ENCODE data around the gene ZNF678.

ZNF678 gene

GRCh38 chr1:227563324-227564201 lies at the start of gene ZNF678:
Gene ZNF678 (plus strand): TSS chr1:227563556. CDS start chr1:227650992, 87,436 bp downstream.
- Histone ChIP-seq H3K36me3 (ENCODE audit: insufficient read depth, low read length) (peaks cover 20% of the 10 kb centered on the region), H3K27ac (peak within 1 kb of the TSS; percentile 96)

GRCh38 chr1:227518876-227519275 lies 44.5 kb upstream of the ZNF678 start:
- TF ChIP-seq EZH2 (IDR thresholded peaks at IDR 0.05) (no peak), FOXP2 (optimal IDR thresholded peaks at IDR 0.05; ENCODE audit: control extremely low read depth, extremely low read length, insufficient read depth) (no peak), POLR2AphosphoS5 (IDR thresholded peaks at IDR 0.05; ENCODE audit: borderline replicate concordance, low read depth, low read length) (no peak)
- Histone ChIP-seq H3K36me3 (ENCODE audit: insufficient read depth, low read length) (no peaks in the 10 kb centered on the region), H3K9ac (ENCODE audit: insufficient read length) (no peak overlapping the region), H3K4me3 (no peak overlapping the region), H3K9me3 (ENCODE audit: low read depth, low read length) (no peaks in the 10 kb centered on the region), H3K27ac (no peak overlapping the region)
- no peak for DNase-seq (ENCODE audit: low read depth, low spot score)

More at GRCh38 chr1:227563324-227564201, at the start of gene ZNF678:
- DNase-seq (ENCODE audit: low read depth, low spot score): peak; percentile 72
- H3K4me3 ChIP-seq: peak within 1 kb of the TSS; percentile 93
- no peak for TF ChIP-seq FOXP2 (optimal IDR thresholded peaks at IDR 0.05; ENCODE audit: control extremely low read depth, extremely low read length, insufficient read depth)
- TF ChIP-seq POLR2AphosphoS5 (IDR thresholded peaks at IDR 0.05; ENCODE audit: borderline replicate concordance, low read depth, low read length): peak; percentile 76
- peak within 1 kb of the TSS; percentile 83 for H3K9ac ChIP-seq (ENCODE audit: insufficient read length)
- peaks cover 4% of the 10 kb centered on the region; the same call in 1 of the 2 replicates for H3K9me3 ChIP-seq (ENCODE audit: low read depth, low read length)

GRCh38 chr1:227521782-227522181 lies 41.6 kb upstream of the ZNF678 start:
- no peaks in the 10 kb centered on the region for H3K36me3 ChIP-seq (ENCODE audit: insufficient read depth, low read length)
- H3K27ac ChIP-seq: no peak overlapping the region
- TF ChIP-seq EZH2 (IDR thresholded peaks at IDR 0.05) (no peak), FOXP2 (optimal IDR thresholded peaks at IDR 0.05; ENCODE audit: control extremely low read depth, extremely low read length, insufficient read depth) (no peak), POLR2AphosphoS5 (IDR thresholded peaks at IDR 0.05; ENCODE audit: borderline replicate concordance, low read depth, low read length) (no peak)
- no peaks in the 10 kb centered on the region for H3K9me3 ChIP-seq (ENCODE audit: low read depth, low read length)
- no peak overlapping the region for H3K9ac ChIP-seq (ENCODE audit: insufficient read length)
- H3K4me3 ChIP-seq: no peak overlapping the region
- DNase-seq (ENCODE audit: low read depth, low spot score): no peak

DNA sequence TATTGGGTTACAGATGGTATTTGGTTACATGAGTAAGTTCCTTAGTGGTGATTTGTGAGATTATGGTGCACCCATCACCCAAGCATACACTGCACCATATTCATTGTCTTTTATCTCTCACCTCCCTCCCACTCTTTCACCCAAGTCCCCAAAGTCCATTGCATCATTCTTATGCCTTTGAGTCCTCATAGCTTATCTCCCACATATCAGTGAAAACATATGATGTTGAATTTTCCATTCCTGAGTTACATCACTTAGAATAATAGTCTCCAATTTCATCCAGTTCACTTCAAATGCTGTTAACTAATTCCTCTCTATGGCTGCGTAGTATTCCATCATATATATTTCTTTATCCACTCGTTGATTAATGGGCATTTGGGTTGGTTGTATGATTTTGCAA lies 36.8 kb upstream of the ZNF678 start:
- no peaks in the 10 kb centered on the region for H3K9me3 ChIP-seq (ENCODE audit: low read depth, low read length)
- H3K27ac ChIP-seq: no peak overlapping the region
- no peak for TF ChIP-seq EZH2 (IDR thresholded peaks at IDR 0.05)
- TF ChIP-seq FOXP2 (optimal IDR thresholded peaks at IDR 0.05; ENCODE audit: control extremely low read depth, extremely low read length, insufficient read depth): no peak
- no peak for TF ChIP-seq POLR2AphosphoS5 (IDR thresholded peaks at IDR 0.05; ENCODE audit: borderline replicate concordance, low read depth, low read length)
- no peaks in the 10 kb centered on the region for H3K36me3 ChIP-seq (ENCODE audit: insufficient read depth, low read length)
- DNase-seq (ENCODE audit: low read depth, low spot score): no peak
- no peak overlapping the region for H3K9ac ChIP-seq (ENCODE audit: insufficient read length)
- no peak overlapping the region for H3K4me3 ChIP-seq

GRCh38 chr1:227532019-227532619 lies 31.2 kb upstream of the ZNF678 start:
- no peaks in the 10 kb centered on the region for H3K36me3 ChIP-seq (ENCODE audit: insufficient read depth, low read length)
- no peak for TF ChIP-seq FOXP2 (optimal IDR thresholded peaks at IDR 0.05; ENCODE audit: control extremely low read depth, extremely low read length, insufficient read depth)
- no peak for TF ChIP-seq POLR2AphosphoS5 (IDR thresholded peaks at IDR 0.05; ENCODE audit: borderline replicate concordance, low read depth, low read length)
- TF ChIP-seq EZH2 (IDR thresholded peaks at IDR 0.05): no peak
- H3K9ac ChIP-seq (ENCODE audit: insufficient read length): no peak overlapping the region
- H3K27ac ChIP-seq: no peak overlapping the region
- DNase-seq (ENCODE audit: low read depth, low spot score): no peak
- no peak overlapping the region for H3K4me3 ChIP-seq
- H3K9me3 ChIP-seq (ENCODE audit: low read depth, low read length): no peaks in the 10 kb centered on the region

DNA sequence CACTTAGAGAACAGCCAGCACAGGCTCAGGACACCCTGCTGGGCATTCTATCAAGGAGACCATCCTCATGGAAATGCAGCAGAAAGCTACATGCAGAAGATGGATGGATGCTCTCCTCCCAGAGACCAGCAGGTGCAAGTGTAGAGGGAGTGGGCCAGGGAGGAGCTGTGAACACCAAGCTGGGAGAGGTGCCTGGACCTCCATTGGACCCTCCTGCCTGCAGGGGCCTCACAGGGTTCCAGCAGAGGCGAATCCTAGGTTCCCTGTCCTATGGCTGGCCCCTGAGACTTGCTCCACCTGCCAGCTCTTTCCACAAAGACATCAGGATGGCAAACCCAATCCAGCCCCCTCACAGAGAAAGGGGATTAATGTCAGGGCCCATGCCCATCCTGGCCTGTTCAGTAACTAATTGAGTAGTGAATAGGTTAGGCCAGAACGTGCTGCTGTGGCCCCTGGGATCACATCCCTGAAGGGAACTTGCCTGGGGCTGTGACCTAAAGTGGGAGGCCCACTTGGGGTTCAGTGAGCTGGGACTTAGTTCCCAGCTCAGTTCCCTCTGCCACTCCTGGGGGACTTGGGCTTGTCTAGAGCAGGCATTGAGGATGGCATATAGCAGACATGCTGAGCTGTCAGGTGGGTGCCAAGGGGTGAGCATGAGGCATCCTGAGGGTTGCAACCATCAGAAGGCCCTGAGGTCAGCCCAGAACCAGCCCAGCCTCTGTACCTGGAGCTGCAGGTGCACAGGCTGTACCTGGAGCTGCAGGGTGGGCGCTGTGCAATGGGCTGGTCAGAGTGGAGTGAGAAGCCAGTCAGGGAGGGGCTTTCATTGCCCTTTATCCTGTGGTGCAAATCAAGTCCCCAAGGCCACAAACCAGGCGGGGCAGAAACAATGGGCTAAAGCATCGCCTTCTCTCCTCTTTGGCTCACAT lies 22.9 kb upstream of the ZNF678 start:
- no peak overlapping the region for H3K27ac ChIP-seq
- no peak overlapping the region for H3K4me3 ChIP-seq
- no peak for TF ChIP-seq EZH2 (IDR thresholded peaks at IDR 0.05)
- TF ChIP-seq POLR2AphosphoS5 (IDR thresholded peaks at IDR 0.05; ENCODE audit: borderline replicate concordance, low read depth, low read length): no peak
- TF ChIP-seq FOXP2 (optimal IDR thresholded peaks at IDR 0.05; ENCODE audit: control extremely low read depth, extremely low read length, insufficient read depth): no peak
- H3K9me3 ChIP-seq (ENCODE audit: low read depth, low read length): no peaks in the 10 kb centered on the region
- H3K36me3 ChIP-seq (ENCODE audit: insufficient read depth, low read length): no peaks in the 10 kb centered on the region
- no peak overlapping the region for H3K9ac ChIP-seq (ENCODE audit: insufficient read length)
- no peak for DNase-seq (ENCODE audit: low read depth, low spot score)

- no peak overlapping the region for H3K9ac ChIP-seq (ENCODE audit: insufficient read length)
- no peak for TF ChIP-seq FOXP2 (optimal IDR thresholded peaks at IDR 0.05; ENCODE audit: control extremely low read depth, extremely low read length, insufficient read depth)
- H3K4me3 ChIP-seq: no peak overlapping the region
- no peaks in the 10 kb centered on the region for H3K36me3 ChIP-seq (ENCODE audit: insufficient read depth, low read length)
- no peak overlapping the region for H3K27ac ChIP-seq
- DNase-seq (ENCODE audit: low read depth, low spot score): no peak
- no peaks in the 10 kb centered on the region for H3K9me3 ChIP-seq (ENCODE audit: low read depth, low read length)
These were observed 22.2 kb upstream of the ZNF678 start for GRCh38 chr1:227541129-227541528.

GRCh38 chr1:227541796-227542152 lies 21.6 kb upstream of the ZNF678 start:
- H3K27ac ChIP-seq: no peak overlapping the region
- TF ChIP-seq POLR2AphosphoS5 (IDR thresholded peaks at IDR 0.05; ENCODE audit: borderline replicate concordance, low read depth, low read length) (no peak), EZH2 (IDR thresholded peaks at IDR 0.05) (no peak), FOXP2 (optimal IDR thresholded peaks at IDR 0.05; ENCODE audit: control extremely low read depth, extremely low read length, insufficient read depth) (no peak)
- no peaks in the 10 kb centered on the region for H3K9me3 ChIP-seq (ENCODE audit: low read depth, low read length)
- no peaks in the 10 kb centered on the region for H3K36me3 ChIP-seq (ENCODE audit: insufficient read depth, low read length)
- DNase-seq (ENCODE audit: low read depth, low spot score): no peak
- no peak overlapping the region for H3K9ac ChIP-seq (ENCODE audit: insufficient read length)
- no peak overlapping the region for H3K4me3 ChIP-seq

Measured in SK-N-MC (cell line).